Measurements from ENCODE around the gene FABP3. TPM values are rescaled to one million over a fixed set of nuclear protein-coding genes. Genes with fewer than 3 reads are reported as not detected.
"Not testable (repeated sequence)": the region's sequence is repeated elsewhere in the genome, so short reads cannot be mapped to it uniquely, and the experiment has no call there.

Gene FABP3
- total and polyA plus RNA-seq, 5 experiments from 2014 or later: not detected

- H3K9me3 Mint-ChIP-seq: no peaks in the 10 kb centered on the region
- DNase-seq (peak; percentile 52 to 86 (median 73)), ATAC-seq (peak; percentile 95 to 97)
- H3K4me1 Mint-ChIP-seq: peaks cover 0 to 13% (median 11%) of the 10 kb centered on the region in 4 donors
- H3K27me3 Mint-ChIP-seq: peaks cover 0 to 4% (median 1%) of the 10 kb centered on the region in 5 donors
- H3K4me3 Mint-ChIP-seq: peak overlapping the region; percentile 83 to 92 (median 87)
- peak overlapping the region in 7 of 10 donors; percentile 24 to 80 (median 52) for H3K27ac Mint-ChIP-seq
- H3K36me3 Mint-ChIP-seq: no peaks in the 10 kb centered on the region
- POLR2A ChIA-PET: no interaction called here
These were observed 21.8 kb upstream of the FABP3 start for GRCh38 chr1:31394584-31395193.

DNA sequence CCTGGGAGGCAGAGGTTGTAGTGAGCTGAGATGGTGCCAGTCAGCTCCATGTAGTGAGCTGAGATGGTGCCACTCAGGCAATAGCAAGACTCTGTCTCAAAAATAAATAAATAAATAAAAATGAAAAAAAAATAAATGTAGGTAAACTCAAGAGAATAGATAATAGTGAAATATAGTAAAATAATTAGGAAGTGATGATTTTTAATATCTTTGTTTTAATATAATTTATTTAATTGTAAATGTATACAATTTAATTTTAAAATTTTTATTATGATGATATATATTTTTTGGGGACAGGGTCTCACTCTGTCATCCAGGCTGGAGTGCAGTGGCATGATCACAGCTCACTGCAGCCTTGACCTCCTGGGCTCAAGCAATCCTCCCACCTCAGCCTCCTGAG lies 20.6 kb upstream of the FABP3 start:
- H3K9me3 Mint-ChIP-seq: no peaks in the 10 kb centered on the region
- H3K27ac Mint-ChIP-seq: no peak overlapping the region
- H3K4me3 Mint-ChIP-seq: no peak overlapping the region
- no peak for ATAC-seq
- DNase-seq: no peak
- peaks cover 0 to 13% (median 11%) of the 10 kb centered on the region in 4 donors for H3K4me1 Mint-ChIP-seq
- POLR2A ChIA-PET: no interaction called here
- peaks cover 0 to 4% (median 1%) of the 10 kb centered on the region in 5 donors for H3K27me3 Mint-ChIP-seq
- H3K36me3 Mint-ChIP-seq: no peaks in the 10 kb centered on the region

DNA sequence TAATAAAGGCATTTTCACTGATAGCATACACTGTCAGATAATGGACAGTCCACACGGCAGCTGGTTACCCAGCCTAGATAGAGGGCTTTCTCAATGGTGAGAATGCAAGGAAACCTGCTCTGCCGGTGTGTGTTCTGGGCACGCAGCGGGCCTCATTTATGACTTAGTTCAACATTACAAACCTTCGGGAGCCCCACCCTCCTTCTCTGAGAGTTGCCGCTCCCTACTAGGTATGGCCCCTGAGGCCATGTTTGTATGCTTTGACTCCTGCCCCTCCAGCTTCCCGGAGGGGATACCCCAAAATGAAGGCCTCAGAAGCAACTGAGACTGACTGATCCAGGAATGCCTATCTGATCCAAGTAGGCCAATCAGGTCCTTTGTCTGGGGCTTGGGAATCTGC lies 17.2 kb upstream of the FABP3 start:
- Mint-ChIP-seq H3K27ac (peak overlapping the region in 1 of 10 donors; percentile 40), H3K36me3 (peaks cover 0 to 2% (median 0%) of the 10 kb centered on the region in 3 donors), H3K27me3 (peaks cover 4 to 31% (median 20%) of the 10 kb centered on the region in 5 donors), H3K4me3 (no peak overlapping the region), H3K4me1 (peaks cover 0 to 9% (median 9%) of the 10 kb centered on the region in 4 donors), H3K9me3 (peaks cover 0 to 2% (median 0%) of the 10 kb centered on the region in 9 donors)
- POLR2A ChIA-PET: no interaction called here
- DNase-seq: no peak
- ATAC-seq: no peak

GRCh38 chr1:31389616-31390015 lies 16.7 kb upstream of the FABP3 start:
- ATAC-seq: no peak
- Mint-ChIP-seq H3K27me3 (peaks cover 4 to 34% (median 23%) of the 10 kb centered on the region in 5 donors), H3K4me3 (no peak overlapping the region), H3K36me3 (peaks cover 0 to 2% (median 0%) of the 10 kb centered on the region in 3 donors), H3K27ac (no peak overlapping the region), H3K9me3 (peaks cover 0 to 2% (median 0%) of the 10 kb centered on the region in 9 donors), H3K4me1 (peaks cover 0 to 5% (median 5%) of the 10 kb centered on the region in 4 donors)
- no peak for DNase-seq
- POLR2A ChIA-PET: no interaction called here

DNA sequence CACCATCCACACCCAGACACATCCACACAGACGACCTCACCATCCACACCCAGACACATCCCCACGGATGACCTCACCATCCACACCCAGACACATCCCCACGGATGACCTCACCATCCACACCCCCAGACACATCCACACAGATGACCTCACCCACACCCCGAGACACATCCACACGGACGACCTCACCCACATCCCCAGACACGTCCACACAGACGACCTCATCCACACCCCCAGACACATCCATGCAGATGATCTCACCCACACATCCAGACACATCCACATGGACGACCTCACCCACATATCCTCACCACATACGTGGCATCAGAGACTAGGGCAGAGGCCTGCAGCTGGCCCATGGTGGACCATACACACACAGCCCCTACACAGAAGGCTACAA lies 14.7 kb upstream of the FABP3 start:
- H3K36me3 Mint-ChIP-seq: peaks cover 0 to 2% (median 0%) of the 10 kb centered on the region in 3 donors
- H3K9me3 Mint-ChIP-seq: peaks cover 0 to 2% (median 0%) of the 10 kb centered on the region in 9 donors
- H3K4me3 Mint-ChIP-seq: no peak overlapping the region
- DNase-seq (no peak), ATAC-seq (no peak)
- no peaks in the 10 kb centered on the region for H3K4me1 Mint-ChIP-seq
- peaks cover 6 to 54% (median 33%) of the 10 kb centered on the region in 5 donors for H3K27me3 Mint-ChIP-seq
- POLR2A ChIA-PET: no interaction called here
- peak overlapping the region in 1 of 10 donors; percentile 40 for H3K27ac Mint-ChIP-seq

DNA sequence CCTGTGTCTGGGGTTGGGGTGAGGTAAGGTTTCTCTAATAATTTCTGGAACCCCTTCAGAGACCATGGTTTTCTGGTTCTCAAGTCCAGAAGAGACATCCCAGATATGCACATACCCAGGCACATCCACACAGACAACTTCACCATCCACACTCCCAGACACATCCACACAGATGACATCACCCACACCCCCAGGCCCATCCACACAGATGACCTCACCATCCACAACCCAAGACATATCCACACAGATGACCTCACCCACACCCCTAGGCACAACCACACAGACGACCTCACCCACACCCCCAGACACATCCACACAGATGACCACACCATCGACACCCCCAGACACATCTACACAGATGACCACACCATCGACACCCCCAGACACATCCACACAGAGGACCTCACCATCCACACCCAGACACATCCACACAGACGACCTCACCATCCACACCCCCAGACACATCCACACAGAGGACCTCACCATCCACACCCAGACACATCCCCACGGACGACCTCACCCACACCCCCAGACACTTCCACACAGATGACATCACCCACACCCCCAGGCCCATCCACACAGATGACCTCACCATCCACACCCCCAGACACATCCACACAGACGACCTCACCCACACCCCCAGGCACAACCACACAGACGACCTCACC lies 13.8 kb upstream of the FABP3 start:
- H3K4me3 Mint-ChIP-seq, H3K36me3 Mint-ChIP-seq, H3K9me3 Mint-ChIP-seq, DNase-seq, H3K4me1 Mint-ChIP-seq, H3K27ac Mint-ChIP-seq, POLR2A ChIA-PET, ATAC-seq: not testable (repeated sequence)
- peaks cover 14 to 63% (median 41%) of the 10 kb centered on the region in 5 donors for H3K27me3 Mint-ChIP-seq

DNA sequence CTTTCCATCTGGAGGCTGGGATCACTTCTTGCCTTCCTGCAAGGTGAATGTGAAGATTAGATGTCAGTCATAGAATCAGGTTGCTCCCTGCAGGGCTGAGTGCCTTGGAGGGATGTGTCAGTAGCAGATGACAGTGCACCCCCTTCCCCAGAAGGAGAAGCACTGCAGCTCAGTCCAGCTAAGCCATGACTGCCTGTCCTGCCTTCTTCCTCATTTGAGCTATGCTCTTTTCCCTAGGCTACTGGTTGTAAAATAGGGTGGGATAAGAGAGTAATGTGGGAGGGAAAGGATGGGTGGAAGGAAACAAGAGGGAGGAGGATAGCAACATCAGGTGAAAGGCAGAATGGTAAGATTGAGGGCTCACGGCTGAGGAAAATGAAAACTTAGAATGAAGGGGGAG lies 11.1 kb upstream of the FABP3 start:
- no peaks in the 10 kb centered on the region for H3K4me1 Mint-ChIP-seq

DNA sequence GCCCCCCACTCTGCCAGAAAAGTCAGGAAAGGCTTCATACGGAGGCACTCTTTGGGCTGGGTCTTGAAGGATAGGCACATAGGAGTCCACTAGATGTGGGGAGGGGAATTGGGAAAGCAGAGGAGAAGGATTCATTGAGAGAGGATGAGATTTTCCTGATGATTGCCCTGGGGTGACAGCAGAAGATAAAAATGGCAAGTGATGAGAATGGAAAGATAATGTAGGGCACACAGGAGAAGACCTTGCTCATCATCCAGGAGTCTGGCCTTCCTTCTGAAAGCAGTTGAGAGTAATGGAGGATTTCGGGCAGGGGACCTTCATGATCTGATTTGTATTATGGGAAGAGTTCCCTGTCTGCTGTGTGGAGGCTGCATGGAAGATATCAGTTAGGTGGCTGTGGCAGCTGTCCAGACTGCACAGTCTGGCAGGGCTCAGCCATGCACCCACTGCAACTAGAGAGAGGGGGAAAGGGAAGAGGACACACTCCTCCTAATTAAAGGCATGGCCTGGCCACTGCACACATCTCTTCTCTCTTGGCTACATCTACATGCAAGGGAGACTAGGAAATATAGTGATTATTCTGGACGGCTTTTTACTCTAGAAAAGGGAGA lies 9.6 kb upstream of the FABP3 start:
- H3K9me3 Mint-ChIP-seq: peaks cover 0 to 2% (median 0%) of the 10 kb centered on the region in 9 donors
- peaks cover 11 to 57% (median 42%) of the 10 kb centered on the region in 5 donors for H3K27me3 Mint-ChIP-seq
- no peaks in the 10 kb centered on the region for H3K4me1 Mint-ChIP-seq
- H3K27ac Mint-ChIP-seq: no peak overlapping the region
- ATAC-seq (no peak), DNase-seq (no peak)
- peaks cover 0 to 2% (median 0%) of the 10 kb centered on the region in 3 donors for H3K36me3 Mint-ChIP-seq
- no peak overlapping the region for H3K4me3 Mint-ChIP-seq
- POLR2A ChIA-PET: no interaction called here

More for the DNA sequence above, 11.1 kb upstream of the FABP3 start:
- Mint-ChIP-seq H3K4me3 (no peak overlapping the region), H3K27me3 (peaks cover 14 to 64% (median 46%) of the 10 kb centered on the region in 5 donors), H3K36me3 (peaks cover 0 to 2% (median 0%) of the 10 kb centered on the region in 3 donors), H3K9me3 (peaks cover 0 to 2% (median 0%) of the 10 kb centered on the region in 9 donors), H3K27ac (no peak overlapping the region)
- no peak for DNase-seq
- POLR2A ChIA-PET: no interaction called here
- ATAC-seq: no peak

GRCh38 chr1:31381394-31382294 lies 8.8 kb upstream of the FABP3 start:
- no peaks in the 10 kb centered on the region for H3K4me1 Mint-ChIP-seq
- H3K4me3 Mint-ChIP-seq: no peak overlapping the region
- ATAC-seq: no peak
- no peak overlapping the region for H3K27ac Mint-ChIP-seq
- peaks cover 0 to 2% (median 0%) of the 10 kb centered on the region in 9 donors for H3K9me3 Mint-ChIP-seq
- no peak for DNase-seq
- H3K27me3 Mint-ChIP-seq: peaks cover 11 to 51% (median 34%) of the 10 kb centered on the region in 5 donors
- POLR2A ChIA-PET: no interaction called here
- no peaks in the 10 kb centered on the region for H3K36me3 Mint-ChIP-seq

- ATAC-seq (no peak), DNase-seq (no peak)
- Mint-ChIP-seq H3K27ac (no peak overlapping the region), H3K4me3 (no peak overlapping the region), H3K4me1 (no peaks in the 10 kb centered on the region), H3K9me3 (no peaks in the 10 kb centered on the region), H3K36me3 (no peaks in the 10 kb centered on the region), H3K27me3 (peaks cover 9 to 37% (median 19%) of the 10 kb centered on the region in 5 donors)
- POLR2A ChIA-PET: no interaction called here
These were observed 7.3 kb upstream of the FABP3 start for GRCh38 chr1:31380181-31380580.

DNA sequence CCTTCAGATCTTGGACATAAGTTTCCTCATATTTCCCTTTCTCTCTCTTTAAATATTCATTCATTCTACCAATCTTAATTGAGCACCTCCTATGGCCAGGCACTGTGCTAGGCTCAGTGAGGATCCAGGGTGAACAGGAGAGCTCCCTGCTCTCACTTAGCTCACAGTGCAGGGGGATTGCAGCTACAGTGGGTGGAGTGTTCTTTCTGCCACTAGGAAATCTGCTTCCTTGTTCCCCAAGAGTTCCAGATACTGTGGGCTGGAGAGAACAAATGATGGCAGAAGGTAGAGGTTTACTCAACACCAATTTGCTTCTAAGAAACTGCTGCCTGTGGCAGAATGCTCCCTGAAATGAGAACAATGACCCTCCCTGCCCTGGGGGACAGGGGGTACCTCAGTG lies 5.1 kb upstream of the FABP3 start:
- no peak overlapping the region for H3K27ac Mint-ChIP-seq
- no peak for ATAC-seq
- H3K27me3 Mint-ChIP-seq: peaks cover 9 to 24% (median 13%) of the 10 kb centered on the region in 5 donors
- no peak for DNase-seq
- no peak overlapping the region for H3K4me3 Mint-ChIP-seq
- no peaks in the 10 kb centered on the region for H3K36me3 Mint-ChIP-seq
- POLR2A ChIA-PET: no interaction called here
- no peaks in the 10 kb centered on the region for H3K9me3 Mint-ChIP-seq
- peaks cover 5 to 13% (median 9%) of the 10 kb centered on the region in 4 donors for H3K4me1 Mint-ChIP-seq

- H3K4me3 Mint-ChIP-seq: no peak overlapping the region
- H3K27me3 Mint-ChIP-seq: peaks cover 5 to 19% (median 8%) of the 10 kb centered on the region in 5 donors
- POLR2A ChIA-PET: no interaction called here
- ATAC-seq (no peak), DNase-seq (no peak)
- H3K9me3 Mint-ChIP-seq: no peaks in the 10 kb centered on the region
- no peaks in the 10 kb centered on the region for H3K36me3 Mint-ChIP-seq
- no peak overlapping the region for H3K27ac Mint-ChIP-seq
- peaks cover 10 to 18% (median 14%) of the 10 kb centered on the region in 4 donors for H3K4me1 Mint-ChIP-seq
These were observed 4.5 kb upstream of the FABP3 start for GRCh38 chr1:31377364-31377863.
